WI38 (cell line): Measurements from ENCODE around the gene LIM2.

Source experiments
- H3K4me3 ChIP-seq: 2 replicates; pipeline ENCODE4 v1.5.1; 2011; ENCODE audit warnings: low read depth, mild to moderate bottlenecking, control low read depth, low read length
- TF ChIP-seq, protein P1 (sequence below): IDR thresholded peaks from 2 replicates; pipeline ENCODE4 v1.5.1; 2012; ENCODE audit warnings: low read depth, mild to moderate bottlenecking, control low read depth, low read length

The LIM2 gene

DNA sequence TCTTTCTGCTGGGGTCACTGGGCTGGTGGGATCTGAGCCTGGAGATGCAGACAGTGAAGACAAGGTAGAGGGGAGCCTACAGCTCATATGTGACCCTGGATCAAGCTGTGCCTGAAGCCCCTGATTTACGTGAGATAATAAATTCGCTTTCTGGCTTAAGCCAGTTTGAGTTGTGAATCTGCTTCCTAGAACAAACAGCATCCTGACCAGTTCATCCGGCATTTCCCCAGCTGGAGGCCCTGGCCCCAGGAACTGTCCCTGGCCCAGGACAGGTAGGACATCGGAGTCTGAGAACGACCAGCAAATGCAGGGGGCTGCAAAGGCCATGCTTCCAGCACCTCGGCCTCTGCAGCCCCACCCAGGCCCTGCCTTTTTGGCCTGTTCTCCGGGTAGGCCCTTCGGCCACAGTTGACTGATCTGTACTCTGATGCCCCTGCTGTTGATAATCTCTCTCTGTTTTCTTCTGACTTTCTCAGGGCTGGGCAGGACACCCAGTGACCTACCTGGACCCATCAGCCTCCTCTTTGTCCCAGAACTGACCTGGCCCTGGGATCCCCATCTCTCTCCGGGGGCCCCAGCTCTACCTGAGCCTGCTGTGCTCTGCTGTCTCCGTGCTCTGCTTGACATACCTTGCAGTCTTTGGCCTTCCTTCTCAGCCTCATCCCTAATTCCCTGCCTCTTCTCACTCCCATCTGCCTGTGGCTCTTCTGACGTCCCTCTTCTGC, 36.3 kb downstream of the LIM2 start:
- TF ChIP-seq, protein P1, sequence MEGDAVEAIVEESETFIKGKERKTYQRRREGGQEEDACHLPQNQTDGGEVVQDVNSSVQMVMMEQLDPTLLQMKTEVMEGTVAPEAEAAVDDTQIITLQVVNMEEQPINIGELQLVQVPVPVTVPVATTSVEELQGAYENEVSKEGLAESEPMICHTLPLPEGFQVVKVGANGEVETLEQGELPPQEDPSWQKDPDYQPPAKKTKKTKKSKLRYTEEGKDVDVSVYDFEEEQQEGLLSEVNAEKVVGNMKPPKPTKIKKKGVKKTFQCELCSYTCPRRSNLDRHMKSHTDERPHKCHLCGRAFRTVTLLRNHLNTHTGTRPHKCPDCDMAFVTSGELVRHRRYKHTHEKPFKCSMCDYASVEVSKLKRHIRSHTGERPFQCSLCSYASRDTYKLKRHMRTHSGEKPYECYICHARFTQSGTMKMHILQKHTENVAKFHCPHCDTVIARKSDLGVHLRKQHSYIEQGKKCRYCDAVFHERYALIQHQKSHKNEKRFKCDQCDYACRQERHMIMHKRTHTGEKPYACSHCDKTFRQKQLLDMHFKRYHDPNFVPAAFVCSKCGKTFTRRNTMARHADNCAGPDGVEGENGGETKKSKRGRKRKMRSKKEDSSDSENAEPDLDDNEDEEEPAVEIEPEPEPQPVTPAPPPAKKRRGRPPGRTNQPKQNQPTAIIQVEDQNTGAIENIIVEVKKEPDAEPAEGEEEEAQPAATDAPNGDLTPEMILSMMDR: no peak
- no peak overlapping the region for H3K4me3 ChIP-seq

DNA sequence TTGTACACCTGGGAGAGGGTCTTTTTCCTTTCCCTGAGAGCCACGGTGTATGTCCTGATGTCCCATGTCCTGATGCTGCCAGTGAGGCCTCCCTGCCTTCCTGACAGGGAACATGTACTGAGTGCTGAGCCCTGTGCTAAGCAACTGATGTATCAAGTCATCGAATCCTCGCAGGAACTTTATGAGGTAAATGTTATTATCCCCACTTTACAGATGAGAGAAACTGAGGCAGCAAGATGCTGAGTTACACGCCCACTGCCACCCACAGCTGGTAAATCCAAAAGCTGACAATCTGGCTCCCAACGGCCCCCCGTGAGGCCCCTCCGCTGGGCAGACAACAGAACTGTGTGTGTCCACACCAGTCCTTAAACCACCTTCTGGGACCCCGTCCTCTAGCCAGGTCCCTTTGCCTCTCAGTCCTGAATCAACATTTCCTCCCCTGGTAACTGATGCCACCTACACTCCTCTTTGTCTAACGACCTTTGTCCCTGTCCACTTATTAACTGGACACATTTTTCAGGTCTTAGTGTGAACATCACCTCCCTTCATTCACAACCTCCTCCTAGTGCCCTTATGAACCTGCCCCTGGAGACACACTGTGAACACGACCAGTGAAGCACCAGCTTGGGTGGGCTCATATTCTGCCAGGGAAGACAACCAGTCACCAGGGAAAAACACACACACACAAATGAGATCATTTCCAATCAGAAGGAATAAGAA, 40.4 kb downstream of the LIM2 start:
- no peak overlapping the region for H3K4me3 ChIP-seq
- TF ChIP-seq, protein P1: no peak

DNA sequence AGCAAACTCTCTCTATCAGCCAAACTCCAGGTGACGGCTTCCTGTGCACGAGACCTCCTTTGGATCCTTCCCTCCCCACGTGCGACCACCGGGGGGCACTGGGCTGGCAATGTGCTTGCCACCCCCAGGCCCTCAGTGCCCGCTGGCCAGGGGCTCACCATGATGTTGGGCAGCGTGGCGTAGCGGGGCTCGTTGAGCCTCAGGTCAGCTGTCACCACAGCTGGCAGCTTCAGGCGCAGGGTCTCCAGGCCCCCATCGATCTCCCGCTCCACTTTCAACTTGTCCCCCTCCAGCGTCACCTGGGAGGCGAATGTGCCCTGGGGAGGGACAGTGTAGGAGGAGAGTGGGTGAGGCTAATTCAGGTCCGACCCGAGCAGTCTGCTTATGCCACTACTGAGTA, 41.0 kb downstream of the LIM2 start:
- TF ChIP-seq, protein P1: no peak
- no peak overlapping the region for H3K4me3 ChIP-seq

DNA sequence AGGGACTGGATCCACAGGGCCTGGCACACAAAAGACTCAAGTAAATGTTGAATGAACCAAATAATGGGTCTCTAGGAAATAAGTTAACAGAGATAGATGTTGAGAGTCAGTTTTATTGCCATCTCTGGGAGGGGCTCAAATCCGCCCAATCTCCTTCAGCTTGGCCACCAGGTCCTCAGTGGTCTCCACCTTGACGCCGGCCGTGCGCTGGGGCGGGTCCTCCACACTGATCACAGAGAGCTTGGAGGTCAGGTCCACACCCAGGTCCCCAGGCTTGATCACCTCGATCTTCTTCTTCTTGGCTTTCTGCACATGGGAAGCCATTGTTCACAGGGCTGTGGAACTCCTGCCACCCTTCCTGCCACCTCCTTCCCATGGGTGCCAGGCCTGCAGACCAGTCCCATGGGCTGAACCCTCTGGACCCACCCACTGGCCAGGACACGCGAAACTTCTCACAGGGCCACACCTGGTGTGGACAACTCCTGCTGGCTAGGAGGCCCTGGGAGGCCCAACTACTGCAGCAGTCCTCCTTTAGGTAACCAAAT, 42.6 kb downstream of the LIM2 start:
- H3K4me3 ChIP-seq: no peak overlapping the region
- TF ChIP-seq, protein P1: no peak

DNA sequence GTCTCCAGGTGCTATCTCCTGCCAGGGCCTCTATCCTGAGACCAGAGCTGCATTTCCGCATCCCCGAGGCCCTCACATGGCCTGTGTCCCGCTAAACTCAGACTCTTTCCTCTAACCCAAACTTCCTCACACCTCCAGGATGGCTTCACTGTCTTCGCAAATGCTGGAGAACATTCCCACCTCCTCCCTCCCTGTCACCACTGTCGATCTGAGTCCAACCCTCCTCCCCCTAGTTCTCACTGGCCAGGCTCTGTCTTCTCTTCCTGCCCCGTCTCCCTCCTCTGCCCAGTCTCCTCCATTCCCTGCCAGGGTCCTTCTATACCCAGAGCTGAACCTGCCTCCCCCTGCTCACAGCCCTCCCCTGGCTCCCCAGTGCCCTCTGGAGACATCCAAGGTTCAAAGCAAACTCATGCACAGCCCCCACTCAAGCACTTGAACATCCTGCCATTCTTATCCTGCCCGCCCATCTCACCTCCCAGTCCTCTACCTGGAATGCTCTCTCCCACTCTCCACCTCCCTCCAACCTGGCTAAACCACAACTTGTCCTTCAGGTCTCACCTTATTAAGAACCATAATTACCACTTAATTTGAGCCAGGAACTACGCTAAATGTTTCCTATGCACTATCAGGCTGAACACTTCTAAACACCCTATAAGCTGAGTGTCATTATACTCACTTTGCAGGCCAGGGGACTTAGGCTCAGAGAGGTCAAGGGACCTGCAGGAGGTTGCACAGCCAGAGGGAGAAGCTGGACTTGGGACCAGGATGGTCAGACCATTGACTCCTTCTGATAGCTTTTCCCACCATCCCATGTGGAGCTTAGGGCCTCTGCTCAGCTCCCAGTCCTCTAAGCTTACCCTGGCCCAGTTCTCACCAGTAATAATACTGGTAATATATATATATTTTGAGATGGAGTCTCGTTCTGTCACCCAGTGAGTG, 44.9 kb downstream of the LIM2 start:
- TF ChIP-seq, protein P1: no peak
- no peak overlapping the region for H3K4me3 ChIP-seq

DNA sequence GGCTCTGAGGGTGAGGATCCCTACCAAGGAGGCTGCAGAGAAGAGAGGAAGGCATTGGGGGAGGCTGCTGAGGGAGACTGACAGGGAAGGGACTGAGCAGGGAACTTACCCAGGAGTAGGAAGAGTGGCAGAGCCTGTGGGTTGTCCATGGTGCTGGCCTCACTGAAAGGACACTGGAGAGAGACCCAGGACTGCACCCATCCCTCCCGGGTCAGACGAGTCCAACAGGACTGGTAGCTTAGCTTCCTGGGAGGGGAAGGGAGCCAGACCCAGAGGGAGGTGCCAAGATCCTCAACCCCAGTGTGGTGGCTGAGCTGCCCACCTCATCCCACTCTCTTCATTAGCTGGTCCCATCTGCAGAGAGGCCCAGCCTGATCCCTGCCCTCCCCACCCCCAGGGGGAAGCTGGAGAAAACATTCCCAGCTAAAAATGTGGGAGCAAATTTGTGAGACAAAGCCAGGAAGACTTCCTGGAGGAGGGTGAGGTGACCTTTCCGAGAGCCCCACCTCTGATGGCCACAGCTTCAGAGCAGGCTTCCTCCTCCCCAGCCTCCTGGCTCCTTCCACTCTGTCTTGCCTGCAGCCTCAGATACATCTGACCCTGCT, 45.7 kb downstream of the LIM2 start, which contains the start of gene VSIG10L:
Gene VSIG10L, minus strand, starts transcription at position 164 of the 605 bp plus-strand sequence. Its CDS starts 15 bp downstream, at position 149.
- H3K4me3 ChIP-seq: no peak within 1 kb of the TSS

More for the DNA sequence above, 45.7 kb downstream of the LIM2 start, which contains the start of gene VSIG10L:
- TF ChIP-seq, protein P1: no peak
